B cell (primary cell): ENCODE measurements around the gene RFK. TPM values are rescaled to one million over a fixed set of nuclear protein-coding genes. Genes with fewer than 3 reads are reported as not detected.

Source experiments
- ATAC-seq: fragments of 200-7000 bp; cut with Tn5 transposase; one replicate; pipeline ENCODE4 v1.10.0; 2021; ENCODE audit warnings: low read depth, mild to moderate bottlenecking, moderate number of reproducible peaks, moderate library complexity
- CTCF ChIA-PET: fragments of 350-600 bp; sonication (Branson Sonifier 250); formaldehyde crosslinking; loops from one replicate; lab custom pipeline; 2021; ENCODE audit warnings: antibody characterized with exemption, inconsistent platforms; lab: Charles Lee
- POLR2A ChIA-PET: fragments of 350-600 bp; sonication (Branson Sonifier 250); formaldehyde crosslinking; loops from one replicate; lab custom pipeline; 2021; ENCODE audit warnings: antibody characterized with exemption; lab: Charles Lee
- DNase-seq: peaks from one replicate; pipeline ENCODE4 v3.0.0; 2013
- H2AFZ ChIP-seq: 2 replicates; pipeline ENCODE4 v1.6.1; 2012; ENCODE audit warnings: mild to moderate bottlenecking, low read depth, low read length; ENCODE audit not compliant: insufficient read depth, poor library complexity, severe bottlenecking
- H3K27ac ChIP-seq, 2 donors: 1 replicate in 1 of 2; 2 replicates in 1 of 2; pipeline ENCODE4 v1.5.1; 2012 to 2013; ENCODE audit warnings: low read length in 2 of 2, mild to moderate bottlenecking in 2 of 2, moderate library complexity in 1 of 2
- H3K27me3 ChIP-seq, 4 experiments: fragments of 200-600 bp in 1 of 4; sonication (generic) in 1 of 4; replicated peaks in 1 of 4; 1 replicate in 2 of 4; 2 replicates in 2 of 4; pipeline versions ENCODE4 v1.6.1 to v1.7.0; 2013 to 2016; ENCODE audit warnings: low read length in 3 of 4, mild to moderate bottlenecking in 2 of 4, mixed read lengths in 1 of 4, moderate library complexity in 1 of 4; ENCODE audit not compliant: insufficient read depth in 4 of 4, control insufficient read depth in 3 of 4; ENCODE audit errors: control extremely low read depth in 1 of 4
- H3K36me3 ChIP-seq, 2 experiments: replicated peaks in 1 of 2; 1 replicate in 1 of 2; 2 replicates in 1 of 2; pipeline versions ENCODE4 v1.6.1 to v1.7.1; 2013; ENCODE audit warnings: low read length in 1 of 2; ENCODE audit not compliant: insufficient read depth in 2 of 2, control insufficient read depth in 1 of 2; ENCODE audit errors: control extremely low read depth in 1 of 2, extremely low read depth in 1 of 2
- H3K4me1 ChIP-seq, 2 donors: fragments of 200-600 bp in 1 of 2; sonication (generic) in 1 of 2; 1 replicate in 1 of 2; 2 replicates in 1 of 2; pipeline versions ENCODE4 v1.5.1 to v1.6.1; 2013 to 2017; ENCODE audit warnings: low read length in 2 of 2; ENCODE audit not compliant: control insufficient read depth in 2 of 2, insufficient read depth in 2 of 2
- H3K4me2 ChIP-seq: replicated peaks from 2 replicates; pipeline ENCODE3; 2012; ENCODE audit warnings: mild to moderate bottlenecking, low read depth, low read length; ENCODE audit not compliant: poor library complexity, severe bottlenecking
- H3K4me3 ChIP-seq, 5 experiments: fragments of 200-600 bp in 1 of 5; sonication (generic) in 1 of 5; 1 replicate in 3 of 5; 2 replicates in 2 of 5; pipeline versions ENCODE4 v1.5.1 to v1.7.0; 2011 to 2016; ENCODE audit warnings: low read length in 4 of 5, mild to moderate bottlenecking in 4 of 5, low read depth in 2 of 5, control low read depth in 1 of 5, moderate library complexity in 1 of 5; ENCODE audit not compliant: insufficient read depth in 1 of 5; ENCODE audit errors: control extremely low read depth in 1 of 5, extremely low read depth in 1 of 5
- H3K79me2 ChIP-seq: fragments of 200-600 bp; sonication (generic); one replicate; pipeline ENCODE4 v1.6.0; 2016; ENCODE audit warnings: low read length; ENCODE audit not compliant: control insufficient read depth, insufficient read depth
- H3K9ac ChIP-seq: fragments of 200-600 bp; sonication (generic); 2 replicates; pipeline ENCODE4 v1.6.1; 2017; ENCODE audit warnings: mild to moderate bottlenecking, low read length, moderate library complexity
- H3K9me3 ChIP-seq, 3 donors: one replicate each; pipeline versions ENCODE4 v1.6.1 to v1.7.1; 2013; ENCODE audit warnings: low read length in 2 of 3; ENCODE audit not compliant: control insufficient read depth in 2 of 3, insufficient read depth in 1 of 3; ENCODE audit errors: control extremely low read depth in 1 of 3
- H4K20me1 ChIP-seq: 2 replicates; pipeline ENCODE4 v1.6.0; 2012; ENCODE audit warnings: mild to moderate bottlenecking, low read length; ENCODE audit not compliant: insufficient read depth, control insufficient read depth, poor library complexity, severe bottlenecking
- H3K27ac Mint-ChIP-seq: one replicate; pipeline ENCODE4 v1.8.0; 2021; ENCODE audit warnings: mixed read lengths
- H3K27me3 Mint-ChIP-seq: one replicate; pipeline ENCODE4 v1.8.0; 2021; ENCODE audit warnings: mixed read lengths
- H3K4me1 Mint-ChIP-seq: one replicate; pipeline ENCODE4 v1.8.0; 2021; ENCODE audit warnings: mixed read lengths
- H3K4me3 Mint-ChIP-seq: one replicate; pipeline ENCODE4 v1.8.0; 2021; ENCODE audit warnings: mixed read lengths
- H3K9me3 Mint-ChIP-seq: one replicate; pipeline ENCODE4 v1.8.0; 2022; ENCODE audit warnings: mixed read lengths; ENCODE audit not compliant: insufficient read depth
- EZH2 ChIP-seq: IDR thresholded peaks from 2 replicates; pipeline ENCODE4 v1.6.1; 2012; ENCODE audit warnings: borderline replicate concordance, low read depth, mild to moderate bottlenecking, moderate library complexity, low read length; ENCODE audit not compliant: insufficient read depth, poor library complexity, severe bottlenecking
- WGBS: methylation state at CpG from one replicate; pipeline ENCODE4 v1.1.5; 2013; ENCODE audit warnings: missing lambda C conversion rate; ENCODE audit not compliant: insufficient coverage; 5-methylcytosine and 5-hydroxymethylcytosine counted together
- intact Hi-C: fragments of 100-400 bp; cut with micrococcal nuclease; formaldehyde crosslinking; loops from one replicate; pipeline ENCODE4 v1.10.0; 2022
- polyA plus RNA-seq: library from polyadenylated mRNA; depleted of rRNA; stranded (reverse); fragments of >200 nt; gene quantifications from 2 replicates; pipeline ENCODE4 v1.2.3, GENCODE V29; 2012
- total RNA-seq, 2 donors: library from RNA; stranded (reverse); fragments of 120-200 nt in 1 of 2; gene quantifications; 1 replicate in 1 of 2; 2 replicates in 1 of 2; pipeline versions ENCODE4 v1.2.3 to v1.2.4, GENCODE V29; 2013 to 2022
- TF ChIP-seq, protein P1 (sequence below): fragments of 200-600 bp; IDR thresholded peaks from one replicate; pipeline ENCODE4 v1.8.0; 2022; ENCODE audit warnings: antibody characterized with exemption, mild to moderate bottlenecking

RFK gene
- total and polyA plus RNA-seq, 2 donors (not counting 1 experiment from before 2014, with no cell fraction given) = 3.4 to 9.0 TPM

DNA sequence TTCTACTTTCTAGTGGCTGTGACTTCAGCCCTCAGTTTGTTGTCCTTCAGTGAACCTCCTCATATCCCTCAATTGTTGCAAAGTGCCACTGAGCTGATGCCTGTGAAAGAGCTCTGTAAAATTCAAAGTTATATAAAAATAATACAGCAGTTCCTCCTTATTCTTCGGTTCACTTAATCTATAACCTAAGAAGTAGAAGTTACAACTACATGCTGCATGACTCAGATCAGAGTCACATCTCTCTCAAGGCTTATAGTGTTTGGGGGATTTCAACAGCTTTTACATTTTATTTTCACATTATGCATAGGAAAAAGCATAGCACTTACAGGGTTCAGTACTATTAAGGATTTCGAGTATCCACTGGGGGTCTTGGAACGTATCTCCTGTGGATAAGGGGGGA, 39.6 kb upstream of the RFK start:
- Mint-ChIP-seq H3K9me3 (no peaks in the 10 kb centered on the region), H3K27me3 (no peaks in the 10 kb centered on the region), H3K27ac (no peak overlapping the region), H3K4me3 (no peak overlapping the region), H3K4me1 (no peaks in the 10 kb centered on the region)
- Histone ChIP-seq H3K4me3 (no peak overlapping the region), H3K27ac (no peak overlapping the region), H3K4me2 (no peak overlapping the region), H3K4me1 (no peaks in the 10 kb centered on the region), H4K20me1 (no peaks in the 10 kb centered on the region), H3K9ac (no peak overlapping the region), H3K36me3 (no peaks in the 10 kb centered on the region), H3K79me2 (no peaks in the 10 kb centered on the region), H3K27me3 (no peaks in the 10 kb centered on the region), H3K9me3 (peaks cover 0 to 3% (median 0%) of the 10 kb centered on the region in 3 donors), H2AFZ (no peak overlapping the region)
- WGBS = no CpG with 5 or more reads among the region's 3 CpGs
- intact Hi-C loops = no loop called here
- TF ChIP-seq EZH2 = no peak
- TF ChIP-seq, protein P1, sequence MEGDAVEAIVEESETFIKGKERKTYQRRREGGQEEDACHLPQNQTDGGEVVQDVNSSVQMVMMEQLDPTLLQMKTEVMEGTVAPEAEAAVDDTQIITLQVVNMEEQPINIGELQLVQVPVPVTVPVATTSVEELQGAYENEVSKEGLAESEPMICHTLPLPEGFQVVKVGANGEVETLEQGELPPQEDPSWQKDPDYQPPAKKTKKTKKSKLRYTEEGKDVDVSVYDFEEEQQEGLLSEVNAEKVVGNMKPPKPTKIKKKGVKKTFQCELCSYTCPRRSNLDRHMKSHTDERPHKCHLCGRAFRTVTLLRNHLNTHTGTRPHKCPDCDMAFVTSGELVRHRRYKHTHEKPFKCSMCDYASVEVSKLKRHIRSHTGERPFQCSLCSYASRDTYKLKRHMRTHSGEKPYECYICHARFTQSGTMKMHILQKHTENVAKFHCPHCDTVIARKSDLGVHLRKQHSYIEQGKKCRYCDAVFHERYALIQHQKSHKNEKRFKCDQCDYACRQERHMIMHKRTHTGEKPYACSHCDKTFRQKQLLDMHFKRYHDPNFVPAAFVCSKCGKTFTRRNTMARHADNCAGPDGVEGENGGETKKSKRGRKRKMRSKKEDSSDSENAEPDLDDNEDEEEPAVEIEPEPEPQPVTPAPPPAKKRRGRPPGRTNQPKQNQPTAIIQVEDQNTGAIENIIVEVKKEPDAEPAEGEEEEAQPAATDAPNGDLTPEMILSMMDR = no peak
- no peak for ATAC-seq
- ChIA-PET CTCF (interaction anchor here (1.2 kb wide), 2 partner anchors 11 to 18 kb away, joined by 3 read pairs; no protein-coding TSS in a partner anchor), POLR2A (no interaction called here)
- DNase-seq = no peak

DNA sequence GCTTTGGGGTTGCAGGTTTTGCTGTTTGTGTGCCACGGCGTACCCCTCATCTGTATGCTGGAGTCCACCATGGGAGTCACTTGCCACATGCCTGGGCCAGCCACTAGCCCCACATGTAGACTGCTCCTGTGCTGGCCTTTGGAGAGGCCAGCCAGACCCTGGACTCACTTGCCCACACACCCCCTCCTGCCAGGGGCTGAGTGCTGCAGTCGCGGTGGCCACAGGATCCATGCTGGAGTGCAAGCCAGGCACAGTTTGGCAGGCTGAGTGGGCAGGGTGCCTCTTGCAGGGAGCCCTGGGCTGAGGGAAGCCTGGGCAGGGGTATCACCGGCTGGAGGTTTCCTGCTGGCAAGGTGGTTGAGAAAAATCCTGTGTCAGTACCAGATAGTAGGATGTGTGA, 39.2 kb upstream of the RFK start:
- DNase-seq = no peak
- Mint-ChIP-seq H3K27me3 (no peaks in the 10 kb centered on the region), H3K9me3 (no peaks in the 10 kb centered on the region), H3K4me1 (no peaks in the 10 kb centered on the region), H3K4me3 (no peak overlapping the region), H3K27ac (no peak overlapping the region)
- no peak overlapping the region for H2AFZ ChIP-seq
- WGBS = 67% methylated on average over 5 of the region's 5 CpGs
- H3K4me1 ChIP-seq = no peaks in the 10 kb centered on the region
- ChIA-PET POLR2A (no interaction called here), CTCF (interaction anchor here (1.2 kb wide), 1 partner anchor 12 kb away, joined by 3 read pairs; no protein-coding TSS in a partner anchor)
- TF ChIP-seq, protein P1 = no peak
- no peak for TF ChIP-seq EZH2
- H3K79me2 ChIP-seq = no peaks in the 10 kb centered on the region
- no peak for ATAC-seq
- H3K27ac ChIP-seq = no peak overlapping the region
- no peaks in the 10 kb centered on the region for H3K27me3 ChIP-seq
- H4K20me1 ChIP-seq = no peaks in the 10 kb centered on the region
- H3K36me3 ChIP-seq = no peaks in the 10 kb centered on the region
- H3K4me3 ChIP-seq = no peak overlapping the region
- peaks cover 0 to 3% (median 0%) of the 10 kb centered on the region in 3 donors for H3K9me3 ChIP-seq
- no peak overlapping the region for H3K4me2 ChIP-seq
- no peak overlapping the region for H3K9ac ChIP-seq
- intact Hi-C loops = no loop called here
